OCI-M2 (cell line): ENCODE measurements around the gene FHIT.

Experiments
- DNase-seq: peaks from one replicate; lab custom pipeline; 2025; ENCODE audit not compliant: unreplicated experiment; lab: John Stamatoyannopoulos, UW

The FHIT gene

GRCh38 chr3:60652829-60653228, 598.4 kb downstream of the FHIT start:
- DNase-seq = no peak

GRCh38 chr3:60651799-60652198, 599.5 kb downstream of the FHIT start:
- no peak for DNase-seq

DNA sequence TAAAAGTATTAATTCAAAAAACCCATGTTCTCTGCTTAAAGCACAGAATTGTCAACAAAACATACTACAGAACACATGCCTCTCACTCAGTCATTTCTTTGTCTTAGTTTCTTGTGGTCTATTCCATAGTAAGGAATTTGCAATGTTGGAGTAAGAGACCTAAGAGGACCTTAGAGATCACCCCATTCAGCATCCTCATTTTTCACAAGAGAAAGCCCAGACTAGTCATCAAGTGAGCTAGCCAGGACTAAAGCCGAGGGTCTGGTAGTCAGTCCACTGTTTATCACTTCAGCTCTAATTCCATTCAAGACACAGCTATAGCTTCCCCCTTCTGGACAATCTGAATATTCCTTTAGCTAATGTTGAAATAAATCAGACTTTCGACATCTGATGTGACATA, 601.1 kb downstream of the FHIT start:
- no peak for DNase-seq

DNA sequence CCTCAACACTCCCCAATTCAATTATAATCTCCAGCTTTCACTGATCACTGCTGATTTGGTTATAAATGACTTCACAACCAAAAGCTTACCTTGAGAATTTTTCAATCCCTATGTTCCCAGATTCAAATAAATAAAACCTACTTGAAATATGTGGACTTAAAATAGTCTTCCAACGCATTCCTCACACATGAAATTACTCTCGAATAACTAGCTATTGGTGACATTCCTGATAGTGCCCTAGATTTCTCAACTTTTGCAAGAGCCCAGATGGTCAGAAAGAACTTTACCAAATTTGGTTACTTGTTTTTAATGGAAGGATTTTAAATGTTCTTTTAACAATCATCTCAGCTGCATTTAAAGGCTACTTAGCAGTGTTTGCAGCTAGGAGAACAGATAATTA, 605.5 kb downstream of the FHIT start:
- no peak for DNase-seq

- no peak for DNase-seq
Observed at GRCh38 chr3:60643831-60644230, 607.4 kb downstream of the FHIT start.

GRCh38 chr3:60641354-60641753, 609.9 kb downstream of the FHIT start:
- no peak for DNase-seq

GRCh38 chr3:60636846-60637245, 614.4 kb downstream of the FHIT start:
- DNase-seq = no peak

- no peak for DNase-seq
Observed at GRCh38 chr3:60633644-60634043, 617.6 kb downstream of the FHIT start.

GRCh38 chr3:60631509-60631908, 619.7 kb downstream of the FHIT start:
- DNase-seq = no peak

DNA sequence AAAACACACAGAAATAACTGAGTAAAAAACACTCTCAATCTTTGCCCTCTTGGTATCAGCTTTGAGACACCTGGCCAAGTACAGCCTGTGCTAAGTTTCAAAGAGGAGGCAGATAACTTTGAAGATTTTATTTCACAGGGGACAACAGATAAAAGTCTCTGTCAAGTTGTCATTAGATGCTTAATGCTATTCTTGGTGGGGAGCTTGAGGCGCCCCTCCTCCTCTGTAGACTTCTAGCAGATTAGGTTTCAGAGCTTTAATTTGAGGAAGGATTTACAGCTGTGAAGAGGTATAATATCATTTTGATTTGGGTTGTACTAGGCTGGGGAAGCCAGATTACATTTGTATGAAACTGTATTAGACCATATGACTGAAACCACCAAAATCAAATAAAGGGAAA, 620.3 kb downstream of the FHIT start:
- no peak for DNase-seq

GRCh38 chr3:60629816-60630215, 621.4 kb downstream of the FHIT start:
- DNase-seq = no peak

DNA sequence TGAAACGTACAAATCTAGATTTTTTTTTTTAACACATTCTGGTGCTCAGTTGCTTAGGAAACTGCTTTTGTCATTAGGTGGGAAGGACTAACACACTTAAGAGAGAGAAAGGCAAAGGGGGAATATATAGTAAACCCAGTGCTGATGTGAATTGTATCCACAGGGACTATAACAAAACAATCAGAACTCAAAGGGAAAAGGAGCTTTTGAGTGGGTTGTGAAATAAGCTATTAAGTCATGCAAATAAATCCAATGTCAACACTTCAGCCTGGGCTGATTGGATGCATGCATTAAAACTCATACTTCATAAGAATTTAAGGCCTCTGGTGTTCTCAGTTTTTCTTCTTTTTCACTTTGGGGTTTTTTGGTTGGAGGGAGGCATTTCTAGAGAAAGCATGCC, 628.9 kb downstream of the FHIT start:
- DNase-seq = no peak

DNA sequence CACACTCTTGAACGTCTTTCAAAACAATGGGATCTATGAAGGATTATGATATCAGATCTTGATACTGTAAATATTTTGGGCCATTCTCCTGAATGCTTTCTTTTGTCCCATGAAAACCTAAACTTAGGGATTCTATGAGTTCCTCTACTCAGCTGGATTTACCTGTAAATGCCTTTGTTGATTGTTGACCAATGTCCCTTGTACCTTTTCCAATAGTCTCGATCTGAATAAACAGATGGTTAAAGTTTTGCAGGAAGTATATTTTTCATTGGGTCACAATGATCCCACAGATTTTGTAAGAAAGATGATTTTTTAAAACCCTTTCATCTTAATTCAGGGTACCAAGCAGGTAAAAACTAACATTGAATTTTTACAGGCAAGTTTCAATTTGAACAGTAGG, 634.1 kb downstream of the FHIT start:
- DNase-seq = no peak

GRCh38 chr3:60613769-60614303, 637.4 kb downstream of the FHIT start:
- DNase-seq = no peak

- no peak for DNase-seq
Observed at GRCh38 chr3:60610441-60611112, 640.7 kb downstream of the FHIT start.

DNA sequence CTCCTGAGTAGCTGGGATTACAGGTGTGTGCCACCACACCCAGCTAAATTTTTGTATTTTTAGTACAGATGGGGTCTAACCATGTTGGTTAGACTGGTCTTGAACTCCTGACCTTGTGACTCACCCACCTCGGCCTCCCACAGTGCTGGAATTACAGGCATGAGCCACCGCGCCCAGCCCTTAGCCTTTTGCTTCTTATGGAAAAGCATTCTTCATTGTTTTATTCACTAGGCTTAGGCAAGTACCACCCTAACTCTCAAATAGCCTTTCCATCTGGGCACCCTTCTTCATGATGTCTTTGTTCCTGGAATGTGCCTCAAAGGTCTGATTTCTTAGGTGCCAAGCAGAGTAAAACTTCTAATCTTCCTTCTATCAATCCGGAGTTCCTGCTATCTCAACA, 641.8 kb downstream of the FHIT start:
- no peak for DNase-seq

GRCh38 chr3:60603860-60604259, 647.4 kb downstream of the FHIT start:
- no peak for DNase-seq

GRCh38 chr3:60600848-60601247, 650.4 kb downstream of the FHIT start:
- DNase-seq = no peak

DNA sequence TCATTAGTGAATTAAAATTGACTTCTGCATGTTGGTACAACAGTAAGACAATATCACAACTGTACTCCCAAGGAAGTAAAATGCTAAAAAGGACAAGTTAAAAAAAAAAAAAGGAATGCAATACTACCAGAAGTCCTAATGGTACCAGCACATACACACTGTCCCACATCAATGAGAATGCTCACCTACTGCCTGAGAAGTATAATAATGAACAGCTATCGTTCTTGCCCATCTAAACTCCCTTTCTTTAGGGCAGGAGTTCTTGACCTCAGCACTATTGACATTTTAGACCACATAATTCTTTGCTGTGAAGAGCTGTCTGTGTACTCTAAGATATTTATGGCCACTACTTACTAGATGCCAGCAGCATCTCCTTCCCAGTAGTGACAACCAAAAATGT, 651.7 kb downstream of the FHIT start:
- no peak for DNase-seq

DNA sequence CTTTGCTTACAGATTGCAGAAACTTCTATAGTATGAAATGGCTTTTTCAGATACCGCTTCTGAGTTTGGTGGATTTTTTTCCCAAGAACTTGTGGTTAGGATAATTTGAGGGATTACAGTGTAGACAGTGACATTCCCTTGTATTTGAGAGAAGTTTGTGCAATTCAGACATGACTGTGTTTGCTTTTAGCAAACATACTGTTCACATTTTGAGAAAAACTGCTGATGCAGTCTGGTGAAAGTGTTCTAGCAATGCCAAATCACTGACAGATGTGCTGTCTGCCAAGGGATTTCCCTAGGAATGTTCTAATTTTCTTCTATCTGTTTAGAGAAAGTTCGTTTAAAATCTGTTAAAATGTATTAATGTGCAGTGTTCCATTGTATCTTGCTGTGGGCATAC, 652.6 kb downstream of the FHIT start:
- DNase-seq = no peak

DNA sequence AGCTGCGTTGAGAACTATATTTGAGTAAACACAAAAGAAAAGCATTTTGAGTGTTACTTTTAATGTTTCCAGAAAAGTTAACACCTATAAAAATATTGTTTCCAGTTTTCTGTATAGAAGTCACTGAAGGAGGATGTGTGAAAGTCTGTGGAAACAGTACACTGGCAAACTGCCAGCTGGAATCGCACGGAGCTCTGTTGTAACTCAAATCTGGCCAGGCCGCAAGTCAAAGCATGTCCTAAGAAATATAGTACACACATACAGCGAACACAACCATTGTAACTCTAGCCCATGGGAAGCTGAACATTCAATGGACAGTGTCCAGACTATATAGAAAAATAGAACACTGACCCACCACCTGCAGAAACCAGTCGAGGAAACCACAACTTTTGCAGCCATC, 657.2 kb downstream of the FHIT start:
- DNase-seq = no peak

- no peak for DNase-seq
Observed at GRCh38 chr3:60591267-60591666, 660.0 kb downstream of the FHIT start.

- no peak for DNase-seq
Observed at GRCh38 chr3:60588806-60589205, 662.4 kb downstream of the FHIT start.
